Common myeloid progenitor, CD34-positive (primary cell): ENCODE measurements around the gene RNU1-4.
"Not testable (repeated sequence)": the region's sequence is repeated elsewhere in the genome, so short reads cannot be mapped to it uniquely, and the experiment has no call there.

ENCODE experiments used
- CTCF ChIA-PET: fragments of 350-600 bp; sonication (Branson Sonifier 250); formaldehyde crosslinking; loops from one replicate; lab custom pipeline; 2021; ENCODE audit warnings: antibody characterized with exemption; lab: Charles Lee
- POLR2A ChIA-PET: fragments of 350-600 bp; sonication (Branson Sonifier 250); formaldehyde crosslinking; loops from one replicate; lab custom pipeline; 2021; ENCODE audit warnings: antibody characterized with exemption; lab: Charles Lee
- DNase-seq, 3 donors: peaks; one replicate each; pipeline versions ENCODE4 v3.0.0 to v3.0.0-alpha.2; 2013
- H3K27ac ChIP-seq, 2 experiments: 1 replicate in 1 of 2; 2 replicates in 1 of 2; pipeline ENCODE4 v1.7.0; 2013; ENCODE audit warnings: inconsistent platforms in 2 of 2, low read length in 2 of 2, mild to moderate bottlenecking in 2 of 2, low read depth in 1 of 2, moderate library complexity in 1 of 2; ENCODE audit not compliant: severe bottlenecking in 2 of 2, insufficient read depth in 1 of 2, poor library complexity in 1 of 2
- H3K27me3 ChIP-seq, 5 experiments: replicated peaks in 2 of 5; 1 replicate in 3 of 5; 2 replicates in 2 of 5; pipeline versions ENCODE4 v1.6.1 to v1.7.0; 2013; ENCODE audit warnings: low read length in 4 of 5, mild to moderate bottlenecking in 2 of 5, moderate library complexity in 2 of 5, inconsistent platforms in 1 of 5; ENCODE audit not compliant: insufficient read depth in 5 of 5, control insufficient read depth in 4 of 5
- H3K36me3 ChIP-seq, 4 experiments: 1 replicate in 2 of 4; 2 replicates in 2 of 4; pipeline versions ENCODE4 v1.6.1 to v1.7.0; 2013; ENCODE audit warnings: low read length in 3 of 4, control low read depth in 1 of 4, mild to moderate bottlenecking in 1 of 4; ENCODE audit not compliant: control insufficient read depth in 4 of 4, insufficient read depth in 4 of 4
- H3K4me1 ChIP-seq, 4 experiments: 1 replicate in 3 of 4; 2 replicates in 1 of 4; pipeline versions ENCODE4 v1.6.1 to v1.7.1; 2013; ENCODE audit warnings: low read length in 3 of 4, mild to moderate bottlenecking in 3 of 4, control low read depth in 1 of 4, inconsistent platforms in 1 of 4, moderate library complexity in 1 of 4; ENCODE audit not compliant: control insufficient read depth in 4 of 4, insufficient read depth in 4 of 4; ENCODE audit errors: control extremely low read depth in 1 of 4
- H3K4me3 ChIP-seq, 7 experiments: 1 replicate in 4 of 7; 2 replicates in 3 of 7; pipeline versions ENCODE4 v1.5.1 to v1.7.0; 2013; ENCODE audit warnings: mild to moderate bottlenecking in 7 of 7, low read length in 6 of 7, moderate library complexity in 6 of 7, inconsistent platforms in 2 of 7, low read depth in 2 of 7, control low read depth in 1 of 7; ENCODE audit not compliant: insufficient read depth in 4 of 7, control insufficient read depth in 1 of 7; ENCODE audit errors: extremely low read depth in 1 of 7
- H3K9me3 ChIP-seq, 5 experiments: 1 replicate in 4 of 5; 2 replicates in 1 of 5; pipeline versions ENCODE4 v1.6.1 to v1.7.1; 2013; ENCODE audit warnings: low read length in 4 of 5, mild to moderate bottlenecking in 2 of 5, inconsistent platforms in 1 of 5, low read depth in 1 of 5, moderate library complexity in 1 of 5; ENCODE audit not compliant: control insufficient read depth in 4 of 5, insufficient read depth in 2 of 5; ENCODE audit errors: control extremely low read depth in 1 of 5
- WGBS: methylation state at CpG from one replicate; pipeline ENCODE4 v1.1.5; 2013; ENCODE audit not compliant: insufficient coverage; 5-methylcytosine and 5-hydroxymethylcytosine counted together

RNU1-4 gene

GRCh38 chr1:16708704-16709103 is 31.6 kb upstream of the RNU1-4 start:
- H3K27ac ChIP-seq, H3K9me3 ChIP-seq, H3K36me3 ChIP-seq, DNase-seq, H3K27me3 ChIP-seq, POLR2A ChIA-PET, H3K4me3 ChIP-seq, H3K4me1 ChIP-seq: not testable (repeated sequence)
- no CpG with 5 or more reads among the region's 6 CpGs for WGBS
- CTCF ChIA-PET = interaction anchor here (0.6 to 12.6 kb wide), 9 partner anchors 9 to 165 kb away, joined by 3 to 170 read pairs (median 4); no protein-coding TSS in a partner anchor

GRCh38 chr1:16709659-16710087 is 30.6 kb upstream of the RNU1-4 start:
- H3K9me3 ChIP-seq, H3K4me3 ChIP-seq, H3K36me3 ChIP-seq, H3K27me3 ChIP-seq, H3K27ac ChIP-seq, H3K4me1 ChIP-seq, POLR2A ChIA-PET: not testable (repeated sequence)
- WGBS = no CpG with 5 or more reads among the region's 3 CpGs
- DNase-seq = peak in 1 of 3 donors; percentile 27
- CTCF ChIA-PET = interaction anchor here (0.7 to 12.6 kb wide), 6 partner anchors 10 to 164 kb away, joined by 3 to 170 read pairs (median 10); no protein-coding TSS in a partner anchor

GRCh38 chr1:16710618-16711017 is 29.7 kb upstream of the RNU1-4 start:
- WGBS = 82% methylated on average over 2 of the region's 13 CpGs

GRCh38 chr1:16712131-16712530 is 28.2 kb upstream of the RNU1-4 start:
- 100% methylated on average over 3 of the region's 5 CpGs for WGBS
- CTCF ChIA-PET = interaction anchor here (6.0 to 15.7 kb wide), 3 partner anchors 6 to 12 kb away, joined by 37 to 170 read pairs (median 170); no protein-coding TSS in a partner anchor

More at GRCh38 chr1:16710618-16711017, 29.7 kb upstream of the RNU1-4 start:
- H3K9me3 ChIP-seq, H3K27me3 ChIP-seq, H3K4me1 ChIP-seq, H3K27ac ChIP-seq, H3K4me3 ChIP-seq, DNase-seq, POLR2A ChIA-PET, H3K36me3 ChIP-seq: not testable (repeated sequence)
- CTCF ChIA-PET = interaction anchor here (0.7 to 12.6 kb wide), 7 partner anchors 9 to 163 kb away, joined by 3 to 170 read pairs (median 3); no protein-coding TSS in a partner anchor

GRCh38 chr1:16712582-16712981 is 27.7 kb upstream of the RNU1-4 start:
- WGBS = 100% methylated on average over 3 of the region's 14 CpGs
- H3K9me3 ChIP-seq, DNase-seq, H3K36me3 ChIP-seq, H3K27ac ChIP-seq, H3K4me3 ChIP-seq, H3K27me3 ChIP-seq, POLR2A ChIA-PET, H3K4me1 ChIP-seq: not testable (repeated sequence)
- CTCF ChIA-PET = interaction anchor here (1.1 to 15.7 kb wide), 2 partner anchors 7 to 11 kb away, joined by 3 to 170 read pairs; no protein-coding TSS in a partner anchor

More at GRCh38 chr1:16712131-16712530, 28.2 kb upstream of the RNU1-4 start:
- H3K9me3 ChIP-seq, H3K27me3 ChIP-seq, H3K36me3 ChIP-seq, H3K27ac ChIP-seq, DNase-seq, POLR2A ChIA-PET, H3K4me3 ChIP-seq, H3K4me1 ChIP-seq: not testable (repeated sequence)

GRCh38 chr1:16712984-16713383 is 27.3 kb upstream of the RNU1-4 start:
- DNase-seq, POLR2A ChIA-PET, H3K27ac ChIP-seq, H3K27me3 ChIP-seq, H3K9me3 ChIP-seq, H3K4me1 ChIP-seq, H3K36me3 ChIP-seq, H3K4me3 ChIP-seq: not testable (repeated sequence)
- WGBS = no CpG with 5 or more reads among the region's 6 CpGs
- CTCF ChIA-PET = interaction anchor here (1.1 to 15.7 kb wide), 2 partner anchors 7 to 11 kb away, joined by 3 to 170 read pairs; no protein-coding TSS in a partner anchor

GRCh38 chr1:16713480-16713879 is 26.8 kb upstream of the RNU1-4 start:
- H3K9me3 ChIP-seq, H3K27me3 ChIP-seq, POLR2A ChIA-PET, DNase-seq, H3K36me3 ChIP-seq, H3K4me1 ChIP-seq, H3K4me3 ChIP-seq, H3K27ac ChIP-seq: not testable (repeated sequence)
- CTCF ChIA-PET = interaction anchor here (1.1 to 15.7 kb wide), 2 partner anchors 8 to 10 kb away, joined by 3 to 170 read pairs; no protein-coding TSS in a partner anchor
- no CpG with 5 or more reads among the region's 10 CpGs for WGBS
